HG02759 (cell line): ENCODE measurements around the gene STMND1.
"Not testable (repeated sequence)": the region's sequence is repeated elsewhere in the genome, so short reads cannot be mapped to it uniquely, and the experiment has no call there.

Source experiments
- ATAC-seq: cut with Tn5 transposase; IDR thresholded peaks from one replicate; pipeline ENCODE4 v1.9.1; 2021; ENCODE audit warnings: mild to moderate bottlenecking, moderate library complexity; ENCODE audit not compliant: unreplicated experiment

Gene STMND1

GRCh38 chr6:17101422-17102257 lies at the start of gene STMND1:
TSS of gene STMND1 (plus strand) at chr6:17102050. CDS start at chr6:17102258, 208 bp downstream.
- ATAC-seq: no peak

- ATAC-seq: no peak
Observed at GRCh38 chr6:17054647-17055046, 47.2 kb upstream of the STMND1 start.

GRCh38 chr6:17057322-17057721 lies 44.5 kb upstream of the STMND1 start:
- ATAC-seq: no peak

GRCh38 chr6:17058550-17058949 lies 43.3 kb upstream of the STMND1 start:
- ATAC-seq: no peak

- no peak for ATAC-seq
Observed at GRCh38 chr6:17059022-17059421, 42.8 kb upstream of the STMND1 start.

GRCh38 chr6:17059850-17060249 lies 42.0 kb upstream of the STMND1 start:
- no peak for ATAC-seq

GRCh38 chr6:17061097-17061496 lies 40.8 kb upstream of the STMND1 start:
- no peak for ATAC-seq

- ATAC-seq: no peak
Observed at GRCh38 chr6:17062871-17063440, 38.9 kb upstream of the STMND1 start.

GRCh38 chr6:17064975-17065374 lies 36.9 kb upstream of the STMND1 start:
- ATAC-seq: no peak

GRCh38 chr6:17066610-17067009 lies 35.2 kb upstream of the STMND1 start:
- ATAC-seq: no peak

- not testable (repeated sequence) for ATAC-seq
Observed at GRCh38 chr6:17068972-17069371, 32.9 kb upstream of the STMND1 start.

- ATAC-seq: not testable (repeated sequence)
Observed at GRCh38 chr6:17070400-17070799, 31.4 kb upstream of the STMND1 start.

GRCh38 chr6:17073596-17073995 lies 28.3 kb upstream of the STMND1 start:
- not testable (repeated sequence) for ATAC-seq

GRCh38 chr6:17081273-17081672 lies 20.6 kb upstream of the STMND1 start:
- ATAC-seq: no peak

GRCh38 chr6:17081860-17082508 lies 19.9 kb upstream of the STMND1 start:
- no peak for ATAC-seq

GRCh38 chr6:17083397-17083796 lies 18.5 kb upstream of the STMND1 start:
- no peak for ATAC-seq

- no peak for ATAC-seq
Observed at GRCh38 chr6:17086469-17086868, 15.4 kb upstream of the STMND1 start.

- no peak for ATAC-seq
Observed at GRCh38 chr6:17088091-17088611, 13.7 kb upstream of the STMND1 start.

- ATAC-seq: no peak
Observed at GRCh38 chr6:17091122-17091521, 10.7 kb upstream of the STMND1 start.

GRCh38 chr6:17093686-17094085 lies 8.2 kb upstream of the STMND1 start:
- ATAC-seq: no peak

- no peak for ATAC-seq
Observed at GRCh38 chr6:17096096-17096495, 5.8 kb upstream of the STMND1 start.

- ATAC-seq: no peak
Observed at GRCh38 chr6:17096652-17097051, 5.2 kb upstream of the STMND1 start.
